OCI-M1 (cell line): Measurements from ENCODE around the gene FKTN.

ENCODE experiments used
- DNase-seq: peaks from one replicate; lab custom pipeline; 2025; lab: John Stamatoyannopoulos, UW

The FKTN gene

GRCh38 chr9:105678163-105678562 lies 120.2 kb downstream of the FKTN start:
- no peak for DNase-seq

GRCh38 chr9:105678781-105679180 lies 120.8 kb downstream of the FKTN start:
- DNase-seq, result no peak

- DNase-seq, result no peak
Measured at GRCh38 chr9:105679257-105680022, 121.5 kb downstream of the FKTN start.

- DNase-seq, result no peak
Measured at GRCh38 chr9:105681313-105681712, 123.4 kb downstream of the FKTN start.

- peak; percentile 31 for DNase-seq
Measured at GRCh38 chr9:105681724-105682123, 123.8 kb downstream of the FKTN start.

GRCh38 chr9:105683688-105684275 lies 125.9 kb downstream of the FKTN start:
- DNase-seq, result no peak

- DNase-seq, result no peak
Measured at GRCh38 chr9:105686936-105687335, 129.0 kb downstream of the FKTN start.
